GM12878 (cell line): ENCODE measurements around the gene ADGRL3. TPM values are rescaled to one million over a fixed set of nuclear protein-coding genes. Genes with fewer than 3 reads are reported as not detected.

Experiments
- ATAC-seq: fragments of 200-7000 bp; cut with Tn5 transposase; 3 replicates; pipeline ENCODE4 v1.9.1; 2020; ENCODE audit warnings: mild to moderate bottlenecking, moderate library complexity
- BruUV-seq: library from RNA; stranded (reverse); fragments of 400-500 nt; replicated peaks from 2 replicates; lab custom pipeline; 2021; lab: Mats Ljungman, UMichigan
- CTCF ChIA-PET: fragments of 300-600 bp; sonication (Branson Sonifier 250); formaldehyde crosslinking; extraction: SDS; loops from one replicate; lab custom pipeline; 2021; ENCODE audit warnings: inconsistent platforms; lab: Yijun Ruan, JAX
- POLR2A ChIA-PET: fragments of 350-600 bp; formaldehyde crosslinking; extraction: SDS; loops from one replicate; lab custom pipeline; 2021; ENCODE audit warnings: inconsistent platforms; lab: Charles Lee
- RAD21 ChIA-PET: fragments of 300-600 bp; sonication (Branson Sonifier 250); formaldehyde crosslinking; loops from one replicate; lab custom pipeline; 2023; ENCODE audit warnings: antibody characterized with exemption; ENCODE audit not compliant: unreplicated experiment; lab: Charles Lee
- SMC1A ChIA-PET: fragments of 300-600 bp; sonication (Branson Sonifier 250); formaldehyde crosslinking; loops from one replicate; lab custom pipeline; 2023; ENCODE audit not compliant: unreplicated experiment, uncharacterized antibody; lab: Charles Lee
- DNase-seq: peaks from one replicate; pipeline ENCODE4 v3.0.0-alpha.2; 2011; ENCODE audit warnings: low read depth, low spot score
- FAIRE-seq: peaks from 3 replicates; lab custom pipeline; 2011; peaks lifted over from hg19 to GRCh38; lab: Jason Lieb, UNC
- H2AFZ ChIP-seq: 2 replicates; pipeline ENCODE4 v1.6.0; 2011; ENCODE audit warnings: low read depth, low read length, control low read depth; ENCODE audit not compliant: control insufficient read depth
- H3K27ac ChIP-seq: 2 replicates; pipeline ENCODE4 v1.5.1; 2011; ENCODE audit warnings: control low read depth; ENCODE audit not compliant: control insufficient read depth, insufficient read depth
- H3K27me3 ChIP-seq, 2 experiments: replicated peaks in 1 of 2; 2 replicates each; pipeline versions ENCODE4 v1.6.0 to v1.6.1; 2011; ENCODE audit warnings: low read length in 1 of 2; ENCODE audit not compliant: control insufficient read depth in 2 of 2, insufficient read depth in 2 of 2
- H3K36me3 ChIP-seq, 2 experiments: 2 replicates each; pipeline ENCODE4 v1.5.1; 2011; ENCODE audit warnings: low read length in 1 of 2; ENCODE audit not compliant: control insufficient read depth in 2 of 2, insufficient read depth in 2 of 2
- H3K4me1 ChIP-seq: 2 replicates; pipeline ENCODE4 v1.6.1; 2011; ENCODE audit warnings: mild to moderate bottlenecking, low read length, moderate library complexity, mixed read lengths; ENCODE audit not compliant: control insufficient read depth, insufficient read depth
- H3K4me2 ChIP-seq: 2 replicates; pipeline ENCODE4 v1.6.0; 2011; ENCODE audit warnings: control low read depth; ENCODE audit not compliant: control insufficient read depth, insufficient read depth
- H3K4me3 ChIP-seq: fragments of 200-600 bp; sonication (generic); 2 replicates; pipeline ENCODE4 v1.5.1; 2016
- H3K79me2 ChIP-seq: 2 replicates; pipeline ENCODE4 v1.6.0; 2011; ENCODE audit warnings: low read length; ENCODE audit not compliant: control insufficient read depth, insufficient read depth
- H3K9ac ChIP-seq: 2 replicates; pipeline ENCODE4 v1.8.0; 2011; ENCODE audit warnings: low read length, control low read depth, mixed read lengths; ENCODE audit not compliant: control insufficient read depth, insufficient read depth
- H3K9me3 ChIP-seq: replicated peaks from 3 replicates; pipeline ENCODE4 v1.5.1; 2011; ENCODE audit warnings: mild to moderate bottlenecking, low read length; ENCODE audit not compliant: control insufficient read depth, insufficient read depth
- H4K20me1 ChIP-seq: 2 replicates; pipeline ENCODE4 v1.6.0; 2011; ENCODE audit not compliant: control insufficient read depth, insufficient read depth
- CREB1 ChIP-seq: IDR thresholded peaks from 2 replicates; pipeline ENCODE4 v1.6.1; 2012; ENCODE audit warnings: low read depth, mild to moderate bottlenecking, inconsistent platforms
- FOXM1 ChIP-seq: IDR thresholded peaks from 2 replicates; pipeline ENCODE4 v1.6.1; 2012; ENCODE audit warnings: low read depth, mild to moderate bottlenecking, inconsistent platforms, low read length, moderate library complexity
- HDAC6 ChIP-seq: fragments of 200-600 bp; sonication (generic); IDR thresholded peaks from one replicate; pipeline ENCODE4 v1.8.0; 2017; ENCODE audit warnings: antibody characterized with exemption; ENCODE audit not compliant: unreplicated experiment
- HDGF ChIP-seq: fragments of 450-650 bp; IDR thresholded peaks from 2 replicates; pipeline ENCODE4 v1.6.1; 2016; ENCODE audit warnings: antibody characterized with exemption
- KLF5 ChIP-seq: fragments of 450-650 bp; IDR thresholded peaks from 2 replicates; pipeline ENCODE4 v1.6.1; 2014; ENCODE audit warnings: mild to moderate bottlenecking; ENCODE audit not compliant: partially characterized antibody
- NR2F1 ChIP-seq: fragments of 450-650 bp; conservative IDR thresholded peaks from 2 replicates; pipeline ENCODE4 v1.6.1; 2017; ENCODE audit warnings: mild to moderate bottlenecking
- SMARCA5 ChIP-seq: fragments of 450-650 bp; IDR thresholded peaks from 2 replicates; pipeline ENCODE4 v1.6.1; 2017; ENCODE audit warnings: mild to moderate bottlenecking
- WGBS: methylation state at CpG from one replicate; pipeline ENCODE4 v1.1.6; 2016; ENCODE audit warnings: low lambda C conversion rate; ENCODE audit not compliant: insufficient replicate concordance, insufficient coverage; ENCODE audit errors: missing lambda C conversion rate; 5-methylcytosine and 5-hydroxymethylcytosine counted together
- in situ Hi-C: fragments of 300-500 bp; cut with MboI; formaldehyde crosslinking; loops from 9 replicates; pipeline ENCODE4 v1.14.3; 2018; ENCODE audit warnings: mixed read lengths
- intact Hi-C: fragments of 100-400 bp; cut with micrococcal nuclease; formaldehyde crosslinking; loops from one replicate; pipeline ENCODE4 v1.14.2; 2022; ENCODE audit not compliant: unreplicated experiment
- polyA plus RNA-seq, 11 experiments: library from polyadenylated mRNA; depleted of rRNA in 4 of 11; unstranded in 6 of 11; stranded (reverse) in 5 of 11; fragments of >200 nt; fragmentation: Nextera tagmentation in 4 of 11; fragmentation: Illumina TruSeq in 1 of 11; extraction: Ambion mirVana in 4 of 11; extraction: Trizol in 1 of 11; gene quantifications; 1 replicate in 1 of 11; 2 replicates in 10 of 11; pipeline versions ENCODE4 v1.2.1 to v1.2.3, GENCODE V29; 2011 to 2016; ENCODE audit warnings: inconsistent platforms in 2 of 11, missing spikeins in 2 of 11, low read depth in 1 of 11
- total RNA-seq, 4 experiments: library from RNA; depleted of rRNA in 3 of 4; stranded (reverse); fragments of >200 nt in 3 of 4; fragmentation: Illumina TruSeq in 1 of 4; extraction: Trizol in 1 of 4; gene quantifications; 2 replicates each; pipeline versions ENCODE4 v1.2.1 to v1.2.3, GENCODE V29; 2013 to 2021
- TF ChIP-seq, protein P1 (sequence below): fragments of 450-650 bp; IDR thresholded peaks from 2 replicates; pipeline ENCODE4 v1.6.1; 2016; ENCODE audit warnings: mild to moderate bottlenecking
- TF ChIP-seq, protein P2 (sequence below): fragments of 450-650 bp; IDR thresholded peaks from 2 replicates; pipeline ENCODE4 v1.6.1; 2016; ENCODE audit warnings: mild to moderate bottlenecking

ADGRL3 gene
- total and polyA plus RNA-seq, 10 of the 15 experiments (the other 5 are each of a cell fraction or from before 2014, with no cell fraction given): 1.1 TPM; not detected in 9

DNA sequence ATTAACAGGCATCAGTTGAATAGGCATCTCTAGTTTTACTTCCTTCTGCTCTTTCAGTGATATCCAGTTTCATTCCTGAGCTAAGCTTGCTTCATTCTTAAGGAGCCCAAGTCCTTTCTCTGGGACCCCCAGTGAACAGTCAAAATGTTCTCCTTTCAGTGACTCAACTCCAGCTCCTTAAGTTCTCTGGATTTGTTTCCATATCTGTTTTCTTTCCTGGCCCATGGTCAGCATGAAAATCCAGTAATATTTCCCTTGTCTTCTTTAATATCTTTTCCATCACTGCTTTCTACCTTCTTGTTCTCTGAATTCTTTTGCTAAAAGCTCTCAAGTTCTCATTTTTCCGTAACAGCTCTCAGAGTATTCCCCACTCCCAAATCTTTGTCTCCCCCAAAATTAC, 25.5 kb downstream of the ADGRL3 start:
- no peak overlapping the region for H3K9ac ChIP-seq
- ChIA-PET RAD21 (no interaction called here), POLR2A (no interaction called here), CTCF (no interaction called here)
- H2AFZ ChIP-seq: no peak overlapping the region
- no peak for DNase-seq
- no peaks in the 10 kb centered on the region for H3K36me3 ChIP-seq
- intact Hi-C loops (no loop called here), in situ Hi-C loops (no loop called here)
- no peak overlapping the region for H3K4me3 ChIP-seq
- WGBS: 0% methylated on average over 1 of the region's 1 CpG
- no peak for TF ChIP-seq SMARCA5
- TF ChIP-seq FOXM1: no peak
- no peak for TF ChIP-seq HDGF
- TF ChIP-seq, protein P1, sequence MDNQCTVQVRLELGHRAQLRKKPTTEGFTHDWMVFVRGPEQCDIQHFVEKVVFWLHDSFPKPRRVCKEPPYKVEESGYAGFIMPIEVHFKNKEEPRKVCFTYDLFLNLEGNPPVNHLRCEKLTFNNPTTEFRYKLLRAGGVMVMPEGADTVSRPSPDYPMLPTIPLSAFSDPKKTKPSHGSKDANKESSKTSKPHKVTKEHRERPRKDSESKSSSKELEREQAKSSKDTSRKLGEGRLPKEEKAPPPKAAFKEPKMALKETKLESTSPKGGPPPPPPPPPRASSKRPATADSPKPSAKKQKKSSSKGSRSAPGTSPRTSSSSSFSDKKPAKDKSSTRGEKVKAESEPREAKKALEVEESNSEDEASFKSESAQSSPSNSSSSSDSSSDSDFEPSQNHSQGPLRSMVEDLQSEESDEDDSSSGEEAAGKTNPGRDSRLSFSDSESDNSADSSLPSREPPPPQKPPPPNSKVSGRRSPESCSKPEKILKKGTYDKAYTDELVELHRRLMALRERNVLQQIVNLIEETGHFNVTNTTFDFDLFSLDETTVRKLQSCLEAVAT: no peak
- no peak for TF ChIP-seq KLF5
- TF ChIP-seq, protein P2, sequence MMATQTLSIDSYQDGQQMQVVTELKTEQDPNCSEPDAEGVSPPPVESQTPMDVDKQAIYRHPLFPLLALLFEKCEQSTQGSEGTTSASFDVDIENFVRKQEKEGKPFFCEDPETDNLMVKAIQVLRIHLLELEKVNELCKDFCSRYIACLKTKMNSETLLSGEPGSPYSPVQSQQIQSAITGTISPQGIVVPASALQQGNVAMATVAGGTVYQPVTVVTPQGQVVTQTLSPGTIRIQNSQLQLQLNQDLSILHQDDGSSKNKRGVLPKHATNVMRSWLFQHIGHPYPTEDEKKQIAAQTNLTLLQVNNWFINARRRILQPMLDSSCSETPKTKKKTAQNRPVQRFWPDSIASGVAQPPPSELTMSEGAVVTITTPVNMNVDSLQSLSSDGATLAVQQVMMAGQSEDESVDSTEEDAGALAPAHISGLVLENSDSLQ: no peak
- no peak for TF ChIP-seq CREB1
- no peak for TF ChIP-seq HDAC6
- TF ChIP-seq NR2F1: no peak
- TF ChIP-seq, all 136 proteins: peak for 0
- Histone ChIP-seq H3K27ac (no peak overlapping the region), H3K9me3 (no peaks in the 10 kb centered on the region), H3K27me3 (no peaks in the 10 kb centered on the region), H3K79me2 (no peaks in the 10 kb centered on the region), H4K20me1 (no peaks in the 10 kb centered on the region), H3K4me2 (no peak overlapping the region), H3K4me1 (no peaks in the 10 kb centered on the region)
- no peak for ATAC-seq
- SMC1A ChIA-PET: no interaction called here
- no TSS peak for BruUV-seq
- FAIRE-seq: no peak
